ENCODE data around the gene MS4A3. TPM values are rescaled to one million over a fixed set of nuclear protein-coding genes. Genes with fewer than 3 reads are reported as not detected.

The MS4A3 gene
- total and polyA plus RNA-seq, 2 experiments from 2014 or later = not detected

DNA sequence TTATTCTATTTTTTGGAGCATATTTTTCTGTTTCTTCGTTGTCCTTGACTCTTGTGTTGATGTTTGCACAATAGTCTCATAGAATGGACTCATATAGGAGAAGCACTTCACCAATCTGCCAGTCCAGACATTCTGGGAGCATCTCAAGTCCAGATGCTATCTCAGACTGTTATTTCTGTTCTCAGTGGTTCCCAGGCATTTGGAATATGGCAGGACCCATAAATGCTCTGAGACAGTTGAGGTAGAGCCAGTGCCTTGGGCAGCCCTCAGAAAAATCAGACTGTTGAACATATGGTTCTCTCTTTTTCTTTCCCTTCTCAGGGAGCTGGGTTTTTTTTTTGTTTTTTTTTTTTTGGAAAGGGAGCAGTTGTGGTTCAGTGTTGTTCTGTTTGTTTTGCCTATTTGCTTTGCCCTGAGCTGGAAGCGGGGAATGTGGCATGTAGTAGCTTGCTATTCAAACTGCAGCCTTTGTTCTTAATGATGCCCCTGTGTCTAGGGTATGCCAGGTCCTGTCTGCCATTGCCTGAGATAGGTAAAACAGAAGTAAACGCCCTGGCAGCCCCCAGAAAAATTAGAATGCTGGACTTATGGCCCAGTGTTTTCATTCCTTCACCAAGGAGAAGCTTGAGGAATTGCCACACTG is 28.3 kb downstream of the MS4A3 start:
- no peaks in the 10 kb centered on the region for H4K20me1 ChIP-seq (ENCODE audit: insufficient read depth)
- H3K9ac ChIP-seq = no peak overlapping the region
- no peaks in the 10 kb centered on the region for H3K4me1 ChIP-seq (ENCODE audit: insufficient read depth)
- no peaks in the 10 kb centered on the region for H3K79me2 ChIP-seq (ENCODE audit: insufficient read depth)
- WGBS, 2 experiments (ENCODE audit: low coverage in 1 of 2, low lambda C conversion rate in 2 of 2, missing lambda C conversion rate in 2 of 2) = 5 to 9% methylated on average over 3 of the region's 3 CpGs
- H2AFZ ChIP-seq = no peak overlapping the region
- H3K4me2 ChIP-seq (ENCODE audit: unreplicated experiment) = no peak overlapping the region
- H3K4me3 ChIP-seq = no peak overlapping the region
- no peaks in the 10 kb centered on the region for H3K36me3 ChIP-seq (ENCODE audit: low read depth)
- no peaks in the 10 kb centered on the region for H3K27me3 ChIP-seq (replicated peaks; ENCODE audit: insufficient read depth)
- H3F3A ChIP-seq (ENCODE audit: insufficient read depth) = no peaks in the 10 kb centered on the region
- no peaks in the 10 kb centered on the region for H3K9me3 ChIP-seq (ENCODE audit: low read depth)
- in situ Hi-C loops (cut with MboI) = no loop called here
- no peaks in the 10 kb centered on the region for H3K9me2 ChIP-seq (ENCODE audit: insufficient read depth)
- no peak for DNase-seq
- no peak overlapping the region for H3K27ac ChIP-seq
- TF ChIP-seq EZH2phosphoT487 (IDR thresholded peaks at IDR 0.05; ENCODE audit: insufficient read depth, low read depth) (no peak), EZH2 (IDR thresholded peaks at IDR 0.05; ENCODE audit: insufficient read depth, poor library complexity, severe bottlenecking) (no peak)

DNA sequence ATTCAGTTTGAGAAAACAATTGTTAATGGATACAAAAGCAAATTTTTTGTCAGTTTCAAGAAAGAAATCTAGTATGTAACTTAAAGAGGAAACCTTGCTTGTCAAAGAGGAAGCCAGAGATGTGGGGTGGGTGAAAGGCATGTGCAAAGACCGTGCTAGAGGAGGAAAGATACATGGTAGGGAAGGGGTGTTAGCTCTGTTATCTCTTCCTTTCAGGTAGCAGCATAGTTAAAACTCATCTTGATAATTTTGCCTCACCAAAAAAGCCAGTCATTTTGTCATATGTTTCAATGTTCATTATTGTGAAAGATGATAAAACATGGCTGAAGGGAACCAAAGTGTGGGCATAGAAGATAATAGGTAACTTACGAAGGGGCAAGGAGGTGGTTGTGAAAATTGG is 29.4 kb downstream of the MS4A3 start:
- Histone ChIP-seq H3K4me2 (ENCODE audit: unreplicated experiment) (no peak overlapping the region), H2AFZ (no peak overlapping the region), H3K27ac (no peak overlapping the region), H3K4me1 (ENCODE audit: insufficient read depth) (no peaks in the 10 kb centered on the region), H3K9ac (no peak overlapping the region), H4K20me1 (ENCODE audit: insufficient read depth) (no peaks in the 10 kb centered on the region), H3K36me3 (ENCODE audit: low read depth) (no peaks in the 10 kb centered on the region), H3K9me2 (ENCODE audit: insufficient read depth) (no peaks in the 10 kb centered on the region), H3F3A (ENCODE audit: insufficient read depth) (no peaks in the 10 kb centered on the region), H3K4me3 (no peak overlapping the region), H3K27me3 (replicated peaks; ENCODE audit: insufficient read depth) (no peaks in the 10 kb centered on the region), H3K9me3 (ENCODE audit: low read depth) (no peaks in the 10 kb centered on the region), H3K79me2 (ENCODE audit: insufficient read depth) (no peaks in the 10 kb centered on the region)
- in situ Hi-C loops (cut with MboI) = no loop called here
- WGBS, 2 experiments (ENCODE audit: low coverage in 1 of 2, low lambda C conversion rate in 2 of 2, missing lambda C conversion rate in 2 of 2) = 15 to 23% methylated on average over 2 of the region's 2 CpGs
- TF ChIP-seq EZH2phosphoT487 (IDR thresholded peaks at IDR 0.05; ENCODE audit: insufficient read depth, low read depth) (no peak), EZH2 (IDR thresholded peaks at IDR 0.05; ENCODE audit: insufficient read depth, poor library complexity, severe bottlenecking) (no peak)
- no peak for DNase-seq

DNA sequence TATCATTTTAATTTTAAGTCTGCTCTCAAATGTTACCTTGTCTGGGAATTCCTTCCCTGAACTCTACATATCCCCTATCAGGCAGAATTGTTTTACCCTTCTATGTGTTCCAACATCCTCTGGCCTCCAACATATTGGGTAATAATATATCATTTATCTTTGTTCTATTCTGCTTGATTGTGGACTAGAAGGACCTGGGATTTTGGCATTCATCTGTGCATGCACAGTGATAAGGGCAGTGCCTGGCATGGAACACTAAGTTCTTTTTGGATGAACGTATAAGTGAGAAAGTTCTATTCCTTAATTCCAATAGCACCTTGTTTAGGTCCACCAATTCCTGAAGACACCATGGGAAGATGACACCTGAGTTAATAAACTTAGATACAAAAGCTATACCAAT is 30.8 kb downstream of the MS4A3 start:
- Histone ChIP-seq H3K79me2 (ENCODE audit: insufficient read depth) (no peaks in the 10 kb centered on the region), H3K4me3 (no peak overlapping the region), H3K27ac (no peak overlapping the region), H3K9me3 (ENCODE audit: low read depth) (no peaks in the 10 kb centered on the region), H3F3A (ENCODE audit: insufficient read depth) (no peaks in the 10 kb centered on the region), H3K36me3 (ENCODE audit: low read depth) (no peaks in the 10 kb centered on the region), H3K27me3 (replicated peaks; ENCODE audit: insufficient read depth) (no peaks in the 10 kb centered on the region), H3K9ac (no peak overlapping the region), H3K4me2 (ENCODE audit: unreplicated experiment) (no peak overlapping the region), H3K9me2 (ENCODE audit: insufficient read depth) (no peaks in the 10 kb centered on the region), H3K4me1 (ENCODE audit: insufficient read depth) (no peaks in the 10 kb centered on the region), H2AFZ (no peak overlapping the region), H4K20me1 (ENCODE audit: insufficient read depth) (no peaks in the 10 kb centered on the region)
- WGBS, 2 experiments (ENCODE audit: low coverage in 1 of 2, low lambda C conversion rate in 2 of 2, missing lambda C conversion rate in 2 of 2) = 11 to 14% methylated on average over 1 of the region's 1 CpG
- in situ Hi-C loops (cut with MboI) = no loop called here
- TF ChIP-seq EZH2 (IDR thresholded peaks at IDR 0.05; ENCODE audit: insufficient read depth, poor library complexity, severe bottlenecking) (no peak), EZH2phosphoT487 (IDR thresholded peaks at IDR 0.05; ENCODE audit: insufficient read depth, low read depth) (no peak)
- DNase-seq = no peak

DNA sequence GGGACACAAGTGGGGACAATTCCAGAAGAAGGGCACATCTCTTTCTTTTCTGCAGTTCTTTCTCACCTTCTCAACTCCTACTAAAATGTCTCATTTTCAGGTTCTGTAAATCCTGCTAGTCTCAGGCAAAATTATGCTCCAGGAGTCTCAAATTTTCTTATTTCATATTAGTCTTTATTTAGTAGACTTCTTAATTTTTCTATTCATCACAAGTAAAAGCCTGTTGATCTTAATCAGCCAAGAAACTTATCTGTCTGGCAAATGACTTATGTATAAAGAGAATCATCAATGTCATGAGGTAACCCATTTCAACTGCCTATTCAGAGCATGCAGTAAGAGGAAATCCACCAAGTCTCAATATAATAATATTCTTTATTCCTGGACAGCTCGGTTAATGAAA is 31.9 kb downstream of the MS4A3 start, which contains the start of gene MS4A2:
TSS of gene MS4A2 (plus strand) at position 301 of the 400 bp plus-strand sequence. CDS start 102 bp downstream, outside the sequence.
- Histone ChIP-seq H3K4me1 (ENCODE audit: insufficient read depth) (no peaks in the 10 kb centered on the region), H3K27ac (no peak within 1 kb of the TSS), H3K27me3 (replicated peaks; ENCODE audit: insufficient read depth) (no peaks in the 10 kb centered on the region), H3K4me3 (no peak within 1 kb of the TSS), H3F3A (ENCODE audit: insufficient read depth) (no peaks in the 10 kb centered on the region), H3K36me3 (ENCODE audit: low read depth) (no peaks in the 10 kb centered on the region), H3K79me2 (ENCODE audit: insufficient read depth) (no peaks in the 10 kb centered on the region), H3K9ac (no peak within 1 kb of the TSS), H3K9me3 (ENCODE audit: low read depth) (no peaks in the 10 kb centered on the region), H2AFZ (no peak within 1 kb of the TSS), H3K9me2 (ENCODE audit: insufficient read depth) (no peaks in the 10 kb centered on the region), H3K4me2 (ENCODE audit: unreplicated experiment) (no peak within 1 kb of the TSS), H4K20me1 (ENCODE audit: insufficient read depth) (no peaks in the 10 kb centered on the region)
- 21 to 24% methylated on average over 1 of the region's 1 CpG for WGBS, 2 experiments (ENCODE audit: low coverage in 1 of 2, low lambda C conversion rate in 2 of 2, missing lambda C conversion rate in 2 of 2)
- in situ Hi-C loops (cut with MboI) = no loop called here
- TF ChIP-seq EZH2 (IDR thresholded peaks at IDR 0.05; ENCODE audit: insufficient read depth, poor library complexity, severe bottlenecking) (no peak), EZH2phosphoT487 (IDR thresholded peaks at IDR 0.05; ENCODE audit: insufficient read depth, low read depth) (no peak)
- no peak for DNase-seq

Data from GM23248 (cell line).